A549 treated with ZK216348 at 1 μM for 4 hours (cell line): ENCODE measurements around the gene PIGM. TPM values are rescaled to one million over a fixed set of nuclear protein-coding genes. Genes with fewer than 3 reads are reported as not detected.

Source experiments
- total RNA-seq: library from RNA; stranded (reverse); fragments of 200-300 nt; extraction: Qiagen RNA extraction; gene quantifications from 5 replicates; pipeline ENCODE4 v1.2.3, GENCODE V29; 2022; ENCODE audit warnings: low read depth

Gene PIGM
- 3.0 to 5.1 TPM (median 4.9 TPM) in 5 replicates for total RNA-seq

GRCh38 chr1:160031365-160032164 lies at the start of gene PIGM:
PIGM (minus strand) TSS chr1:160031990; CDS start chr1:160031739, 251 bp downstream.

GRCh38 chr1:160081261-160081936 lies 49.6 kb upstream of the PIGM start, which contains the start of gene KCNJ9:
KCNJ9 (plus strand) TSS chr1:160081538; CDS start chr1:160084031, 2,493 bp downstream.

GRCh38 chr1:160069460-160070231 lies 37.9 kb upstream of the PIGM start, which contains the start of gene KCNJ10:
KCNJ10 (minus strand) TSS chr1:160070160; CDS start chr1:160042532, 27,628 bp downstream.

Other genes starting within 250 kb of the PIGM start
- not detected in 5 replicates for gene FCRL6, start 229.6 kb downstream of the PIGM start, total RNA-seq
- gene SLAMF8, start 205.1 kb downstream of the PIGM start, total RNA-seq = 0.11 to 0.12 TPM in 2 of 5 replicates, not detected in the others
- gene VSIG8, start 169.3 kb downstream of the PIGM start, total RNA-seq = not detected in 5 replicates
- gene CFAP45, start 131.8 kb downstream of the PIGM start, total RNA-seq = 0.32 to 1.1 TPM (median 0.62 TPM) in 5 replicates
- 993 to 1,093 TPM (median 1,041 TPM) in 5 replicates for gene TAGLN2, start 106.5 kb downstream of the PIGM start, total RNA-seq
- 0.12 to 0.33 TPM (median 0.29 TPM) in 5 replicates for gene IGSF9, start 86.4 kb downstream of the PIGM start, total RNA-seq
- gene SLAMF9, start 77.8 kb downstream of the PIGM start, total RNA-seq = 0.19 to 0.75 TPM (median 0.39 TPM) in 4 of 5 replicates, not detected in the other
- gene KCNJ10, start 38.2 kb upstream of the PIGM start, total RNA-seq = not detected in 5 replicates
- not detected in 5 replicates for gene KCNJ9, start 49.5 kb upstream of the PIGM start, total RNA-seq
- gene IGSF8, start 66.6 kb upstream of the PIGM start, total RNA-seq = 3.7 to 10.6 TPM (median 9.2 TPM) in 5 replicates
- gene ATP1A2, start 83.8 kb upstream of the PIGM start, total RNA-seq = 0.12 to 0.14 TPM (median 0.13 TPM) in 3 of 5 replicates, not detected in the others
- not detected in 5 replicates for gene ATP1A4, start 119.6 kb upstream of the PIGM start, total RNA-seq
- gene CASQ1, start 158.6 kb upstream of the PIGM start, total RNA-seq = not detected in 5 replicates
- gene PEA15, start 173.4 kb upstream of the PIGM start, total RNA-seq = 180 to 206 TPM (median 191 TPM) in 5 replicates
- gene DCAF8, start 230.6 kb upstream of the PIGM start, total RNA-seq = 42.4 to 57.7 TPM (median 47.0 TPM) in 5 replicates